ENCODE results near the gene ZNF69. TPM values are rescaled to one million over a fixed set of nuclear protein-coding genes. Genes with fewer than 3 reads are reported as not detected.

ZNF69 gene
- total and polyA plus RNA-seq, 2 donors (not counting 1 experiment from before 2014, with no cell fraction given): 0.92 to 2.1 TPM

- Histone ChIP-seq H3K4me2 (replicated peaks; ENCODE audit: low read depth, low read length, poor library complexity, severe bottlenecking) (no peak overlapping the region), H4K20me1 (ENCODE audit: control insufficient read depth, insufficient read depth, low read length, poor library complexity, severe bottlenecking) (peaks cover 7% of the 10 kb centered on the region), H3K27me3 (replicated peaks in 1 of 4; ENCODE audit: control extremely low read depth in 1 of 4, control insufficient read depth in 3 of 4, insufficient read depth in 4 of 4, low read length in 3 of 4) (no peaks in the 10 kb centered on the region), H3K4me3 (ENCODE audit: control extremely low read depth in 1 of 5, extremely low read depth in 1 of 5, insufficient read depth in 1 of 5, low read depth in 2 of 5, low read length in 4 of 5) (no peak overlapping the region), H3K4me1 (ENCODE audit: control insufficient read depth in 2 of 2, insufficient read depth in 2 of 2, low read length in 2 of 2) (no peaks in the 10 kb centered on the region), H3K27ac (ENCODE audit: low read length in 2 of 2) (no peak overlapping the region), H2AFZ (ENCODE audit: insufficient read depth, low read depth, low read length, poor library complexity, severe bottlenecking) (no peak overlapping the region), H3K9me3 (ENCODE audit: control extremely low read depth in 1 of 3, control insufficient read depth in 2 of 3, insufficient read depth in 1 of 3, low read length in 2 of 3) (peaks cover 7 to 78% (median 71%) of the 10 kb centered on the region in 3 donors), H3K36me3 (replicated peaks in 1 of 2; ENCODE audit: control extremely low read depth in 1 of 2, control insufficient read depth in 1 of 2, extremely low read depth in 1 of 2, insufficient read depth in 2 of 2, low read length in 1 of 2) (peaks cover 7 to 44% of the 10 kb centered on the region in 2 experiments), H3K79me2 (ENCODE audit: control insufficient read depth, insufficient read depth, low read length) (peaks cover 73% of the 10 kb centered on the region), H3K9ac (ENCODE audit: low read length) (no peak overlapping the region)
- Mint-ChIP-seq H3K9me3 (ENCODE audit: insufficient read depth) (peaks cover 26% of the 10 kb centered on the region), H3K4me1 (no peaks in the 10 kb centered on the region), H3K27me3 (no peaks in the 10 kb centered on the region), H3K4me3 (no peak overlapping the region), H3K27ac (no peak overlapping the region)
- ChIA-PET POLR2A (interaction anchor here (0.6 kb wide), 1 partner anchor 113 kb away, joined by 3 read pairs; no protein-coding TSS in a partner anchor), CTCF (no interaction called here)
- DNase-seq (peak; percentile 46), ATAC-seq (ENCODE audit: low read depth) (no peak)
- intact Hi-C loops (cut with micrococcal nuclease): no loop called here
- TF ChIP-seq EZH2 (IDR thresholded peaks at IDR 0.05; ENCODE audit: borderline replicate concordance, insufficient read depth, low read depth, low read length, poor library complexity, severe bottlenecking) (no peak), CTCF (IDR thresholded peaks at IDR 0.05) (no peak)
Observed at GRCh38 chr19:11942843-11943108, 55.2 kb downstream of the ZNF69 start.

DNA sequence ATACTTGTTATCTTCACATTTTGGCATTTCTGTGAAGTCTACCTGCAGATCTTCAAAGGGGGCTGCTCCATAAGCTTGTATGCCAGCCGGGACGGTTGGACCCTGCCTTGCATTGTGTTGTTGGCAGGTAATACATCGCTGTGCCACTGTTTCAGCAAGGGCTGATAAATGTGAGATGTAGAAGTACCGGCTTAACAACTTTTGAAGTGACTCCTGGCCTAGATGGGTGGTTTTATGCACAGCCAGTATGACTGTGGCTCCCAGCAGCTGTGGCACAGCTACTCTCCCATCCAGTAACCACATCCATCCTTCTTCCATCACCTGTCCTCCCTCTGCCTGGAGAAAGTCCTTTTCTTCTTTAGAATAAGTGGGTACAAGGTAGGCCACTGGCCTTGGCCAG, 57.1 kb downstream of the ZNF69 start:
- ATAC-seq (ENCODE audit: low read depth): no peak
- Histone ChIP-seq H3K4me2 (replicated peaks; ENCODE audit: low read depth, low read length, poor library complexity, severe bottlenecking) (no peak overlapping the region), H2AFZ (ENCODE audit: insufficient read depth, low read depth, low read length, poor library complexity, severe bottlenecking) (no peak overlapping the region), H3K79me2 (ENCODE audit: control insufficient read depth, insufficient read depth, low read length) (peaks cover 63% of the 10 kb centered on the region), H4K20me1 (ENCODE audit: control insufficient read depth, insufficient read depth, low read length, poor library complexity, severe bottlenecking) (peaks cover 7% of the 10 kb centered on the region), H3K9me3 (ENCODE audit: control extremely low read depth in 1 of 3, control insufficient read depth in 2 of 3, insufficient read depth in 1 of 3, low read length in 2 of 3) (peaks cover 18 to 85% (median 74%) of the 10 kb centered on the region in 3 donors), H3K4me1 (ENCODE audit: control insufficient read depth in 2 of 2, insufficient read depth in 2 of 2, low read length in 2 of 2) (no peaks in the 10 kb centered on the region), H3K27me3 (replicated peaks in 1 of 4; ENCODE audit: control extremely low read depth in 1 of 4, control insufficient read depth in 3 of 4, insufficient read depth in 4 of 4, low read length in 3 of 4) (no peaks in the 10 kb centered on the region), H3K4me3 (ENCODE audit: control extremely low read depth in 1 of 5, extremely low read depth in 1 of 5, insufficient read depth in 1 of 5, low read depth in 2 of 5, low read length in 4 of 5) (no peak overlapping the region), H3K27ac (ENCODE audit: low read length in 2 of 2) (no peak overlapping the region), H3K36me3 (replicated peaks in 1 of 2; ENCODE audit: control extremely low read depth in 1 of 2, control insufficient read depth in 1 of 2, extremely low read depth in 1 of 2, insufficient read depth in 2 of 2, low read length in 1 of 2) (peaks cover 21 to 60% of the 10 kb centered on the region in 2 experiments), H3K9ac (ENCODE audit: low read length) (no peak overlapping the region)
- Mint-ChIP-seq H3K4me3 (no peak overlapping the region), H3K27me3 (no peaks in the 10 kb centered on the region), H3K9me3 (ENCODE audit: insufficient read depth) (peaks cover 40% of the 10 kb centered on the region), H3K27ac (no peak overlapping the region), H3K4me1 (no peaks in the 10 kb centered on the region)
- TF ChIP-seq CTCF (IDR thresholded peaks at IDR 0.05) (no peak), EZH2 (IDR thresholded peaks at IDR 0.05; ENCODE audit: borderline replicate concordance, insufficient read depth, low read depth, low read length, poor library complexity, severe bottlenecking) (no peak)
- intact Hi-C loops (cut with micrococcal nuclease): no loop called here
- WGBS (ENCODE audit: insufficient coverage): 100% methylated on average over 3 of the region's 4 CpGs
- no peak for DNase-seq
- ChIA-PET POLR2A (no interaction called here), CTCF (interaction anchor here (1.0 kb wide), 1 partner anchor 21 kb away, joined by 3 read pairs; no protein-coding TSS in a partner anchor)

Data from B cell (primary cell).